Mammary epithelial cell (primary cell): ENCODE data around the gene CARD9.

Experiments
- EZH2 ChIP-seq: IDR thresholded peaks from 2 replicates; pipeline ENCODE4 v1.6.1; 2012; ENCODE audit warnings: low read length, inconsistent platforms, borderline replicate concordance
- TF ChIP-seq, protein P1 (sequence below), 2 donors: IDR thresholded peaks in 1 of 2; conservative IDR thresholded peaks in 1 of 2; 2 replicates each; pipeline ENCODE4 v1.5.1; 2011 to 2012; ENCODE audit warnings: inconsistent platforms in 2 of 2, low read length in 2 of 2, mild to moderate bottlenecking in 2 of 2, control low read depth in 1 of 2, low read depth in 1 of 2; ENCODE audit not compliant: insufficient read depth in 1 of 2; ENCODE audit errors: extremely low read depth in 1 of 2

- TF ChIP-seq, protein P1, sequence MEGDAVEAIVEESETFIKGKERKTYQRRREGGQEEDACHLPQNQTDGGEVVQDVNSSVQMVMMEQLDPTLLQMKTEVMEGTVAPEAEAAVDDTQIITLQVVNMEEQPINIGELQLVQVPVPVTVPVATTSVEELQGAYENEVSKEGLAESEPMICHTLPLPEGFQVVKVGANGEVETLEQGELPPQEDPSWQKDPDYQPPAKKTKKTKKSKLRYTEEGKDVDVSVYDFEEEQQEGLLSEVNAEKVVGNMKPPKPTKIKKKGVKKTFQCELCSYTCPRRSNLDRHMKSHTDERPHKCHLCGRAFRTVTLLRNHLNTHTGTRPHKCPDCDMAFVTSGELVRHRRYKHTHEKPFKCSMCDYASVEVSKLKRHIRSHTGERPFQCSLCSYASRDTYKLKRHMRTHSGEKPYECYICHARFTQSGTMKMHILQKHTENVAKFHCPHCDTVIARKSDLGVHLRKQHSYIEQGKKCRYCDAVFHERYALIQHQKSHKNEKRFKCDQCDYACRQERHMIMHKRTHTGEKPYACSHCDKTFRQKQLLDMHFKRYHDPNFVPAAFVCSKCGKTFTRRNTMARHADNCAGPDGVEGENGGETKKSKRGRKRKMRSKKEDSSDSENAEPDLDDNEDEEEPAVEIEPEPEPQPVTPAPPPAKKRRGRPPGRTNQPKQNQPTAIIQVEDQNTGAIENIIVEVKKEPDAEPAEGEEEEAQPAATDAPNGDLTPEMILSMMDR (conservative IDR thresholded peaks at IDR 0.05 in 1 of 2, IDR thresholded peaks at IDR 0.05 in 1 of 2; ENCODE audit: extremely low read depth in 1 of 2, insufficient read depth in 1 of 2, low read depth in 1 of 2, low read length in 2 of 2), result no peak
- no peak for TF ChIP-seq EZH2
Measured at GRCh38 chr9:136342181-136343120, 31.0 kb downstream of the CARD9 start.
